ENCODE results near the gene FHIT.
"Not testable (repeated sequence)": the region's sequence is repeated elsewhere in the genome, so short reads cannot be mapped to it uniquely, and the experiment has no call there.

The FHIT gene

GRCh38 chr3:61200270-61200669 is 51.0 kb downstream of the FHIT start:
- Histone ChIP-seq H3K36me3 (replicated peaks; ENCODE audit: low read depth, low read length) (no peaks in the 10 kb centered on the region), H3K4me1 (ENCODE audit: low read length) (peaks cover under 1% of the 10 kb centered on the region; the same call in 1 of the 2 replicates), H3K79me2 (ENCODE audit: low read length) (no peaks in the 10 kb centered on the region), H3K4me2 (ENCODE audit: low read length) (no peak overlapping the region), H4K20me1 (ENCODE audit: insufficient read depth, low read length) (no peaks in the 10 kb centered on the region), H3K4me3 (ENCODE audit: low read length) (no peak overlapping the region), H3K9me3 (ENCODE audit: insufficient read depth, low read length) (no peaks in the 10 kb centered on the region), H3K27ac (ENCODE audit: low read length) (no peak overlapping the region), H3K9ac (ENCODE audit: low read length) (no peak overlapping the region), H3K27me3 (ENCODE audit: low read depth, low read length) (no peaks in the 10 kb centered on the region), H2AFZ (ENCODE audit: low read depth, low read length) (no peak overlapping the region)
- TF ChIP-seq, protein P1, sequence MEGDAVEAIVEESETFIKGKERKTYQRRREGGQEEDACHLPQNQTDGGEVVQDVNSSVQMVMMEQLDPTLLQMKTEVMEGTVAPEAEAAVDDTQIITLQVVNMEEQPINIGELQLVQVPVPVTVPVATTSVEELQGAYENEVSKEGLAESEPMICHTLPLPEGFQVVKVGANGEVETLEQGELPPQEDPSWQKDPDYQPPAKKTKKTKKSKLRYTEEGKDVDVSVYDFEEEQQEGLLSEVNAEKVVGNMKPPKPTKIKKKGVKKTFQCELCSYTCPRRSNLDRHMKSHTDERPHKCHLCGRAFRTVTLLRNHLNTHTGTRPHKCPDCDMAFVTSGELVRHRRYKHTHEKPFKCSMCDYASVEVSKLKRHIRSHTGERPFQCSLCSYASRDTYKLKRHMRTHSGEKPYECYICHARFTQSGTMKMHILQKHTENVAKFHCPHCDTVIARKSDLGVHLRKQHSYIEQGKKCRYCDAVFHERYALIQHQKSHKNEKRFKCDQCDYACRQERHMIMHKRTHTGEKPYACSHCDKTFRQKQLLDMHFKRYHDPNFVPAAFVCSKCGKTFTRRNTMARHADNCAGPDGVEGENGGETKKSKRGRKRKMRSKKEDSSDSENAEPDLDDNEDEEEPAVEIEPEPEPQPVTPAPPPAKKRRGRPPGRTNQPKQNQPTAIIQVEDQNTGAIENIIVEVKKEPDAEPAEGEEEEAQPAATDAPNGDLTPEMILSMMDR (IDR thresholded peaks at IDR 0.05; ENCODE audit: low read depth, low read length): no peak
- no peak for TF ChIP-seq EZH2phosphoT487 (IDR thresholded peaks at IDR 0.05; ENCODE audit: low read depth)

- no peaks in the 10 kb centered on the region for H3K9me3 ChIP-seq (ENCODE audit: insufficient read depth, low read length)
Measured at GRCh38 chr3:61199843-61200242, 51.4 kb downstream of the FHIT start.

GRCh38 chr3:61194892-61195538 is 56.2 kb downstream of the FHIT start:
- H3K4me3 ChIP-seq (ENCODE audit: low read length): no peak overlapping the region

More at GRCh38 chr3:61199843-61200242, 51.4 kb downstream of the FHIT start:
- no peak overlapping the region for H3K4me2 ChIP-seq (ENCODE audit: low read length)
- TF ChIP-seq EZH2phosphoT487 (IDR thresholded peaks at IDR 0.05; ENCODE audit: low read depth): no peak
- TF ChIP-seq, protein P1 (IDR thresholded peaks at IDR 0.05; ENCODE audit: low read depth, low read length): no peak
- H4K20me1 ChIP-seq (ENCODE audit: insufficient read depth, low read length): no peaks in the 10 kb centered on the region
- H3K79me2 ChIP-seq (ENCODE audit: low read length): no peaks in the 10 kb centered on the region
- no peaks in the 10 kb centered on the region for H3K36me3 ChIP-seq (replicated peaks; ENCODE audit: low read depth, low read length)
- H2AFZ ChIP-seq (ENCODE audit: low read depth, low read length): no peak overlapping the region
- no peak overlapping the region for H3K9ac ChIP-seq (ENCODE audit: low read length)
- H3K4me1 ChIP-seq (ENCODE audit: low read length): peaks cover 5% of the 10 kb centered on the region
- H3K27me3 ChIP-seq (ENCODE audit: low read depth, low read length): no peaks in the 10 kb centered on the region
- H3K4me3 ChIP-seq (ENCODE audit: low read length): no peak overlapping the region
- no peak overlapping the region for H3K27ac ChIP-seq (ENCODE audit: low read length)

DNA sequence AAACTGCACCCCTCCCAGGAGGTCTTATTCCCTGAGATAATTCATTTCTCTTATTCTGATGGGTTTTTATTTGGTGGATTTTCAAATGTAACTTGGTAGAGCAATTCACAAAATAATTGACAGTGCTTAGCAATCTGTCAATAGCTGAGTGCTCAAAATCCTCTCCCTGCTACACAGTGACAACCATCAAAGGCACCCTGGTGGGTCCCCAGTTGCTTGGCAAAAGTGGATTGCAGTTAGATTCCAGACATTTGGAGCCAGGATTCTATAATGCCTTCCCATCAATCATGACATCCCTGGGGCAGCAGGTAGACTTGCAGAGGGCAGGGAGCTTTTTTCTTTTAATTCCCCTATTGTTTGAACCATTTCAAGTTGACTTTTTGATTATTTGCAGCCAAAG is 59.0 kb downstream of the FHIT start:
- TF ChIP-seq, protein P1 (IDR thresholded peaks at IDR 0.05; ENCODE audit: low read depth, low read length): no peak
- no peak for TF ChIP-seq EZH2phosphoT487 (IDR thresholded peaks at IDR 0.05; ENCODE audit: low read depth)
- no peak overlapping the region for H3K4me2 ChIP-seq (ENCODE audit: low read length)
- H3K79me2 ChIP-seq (ENCODE audit: low read length): no peaks in the 10 kb centered on the region
- H4K20me1 ChIP-seq (ENCODE audit: insufficient read depth, low read length): no peaks in the 10 kb centered on the region
- H3K4me3 ChIP-seq (ENCODE audit: low read length): no peak overlapping the region
- peaks cover 8% of the 10 kb centered on the region for H3K4me1 ChIP-seq (ENCODE audit: low read length)
- peaks cover 3% of the 10 kb centered on the region for H3K36me3 ChIP-seq (replicated peaks; ENCODE audit: low read depth, low read length)
- no peaks in the 10 kb centered on the region for H3K9me3 ChIP-seq (ENCODE audit: insufficient read depth, low read length)
- no peaks in the 10 kb centered on the region for H3K27me3 ChIP-seq (ENCODE audit: low read depth, low read length)
- no peak overlapping the region for H3K27ac ChIP-seq (ENCODE audit: low read length)
- no peak overlapping the region for H2AFZ ChIP-seq (ENCODE audit: low read depth, low read length)
- H3K9ac ChIP-seq (ENCODE audit: low read length): no peak overlapping the region

More at GRCh38 chr3:61194892-61195538, 56.2 kb downstream of the FHIT start:
- H3K27me3 ChIP-seq (ENCODE audit: low read depth, low read length): no peaks in the 10 kb centered on the region
- no peak overlapping the region for H3K27ac ChIP-seq (ENCODE audit: low read length)
- no peaks in the 10 kb centered on the region for H3K79me2 ChIP-seq (ENCODE audit: low read length)
- H3K9me3 ChIP-seq (ENCODE audit: insufficient read depth, low read length): no peaks in the 10 kb centered on the region
- H3K9ac ChIP-seq (ENCODE audit: low read length): no peak overlapping the region
- H3K4me2 ChIP-seq (ENCODE audit: low read length): no peak overlapping the region
- TF ChIP-seq, protein P1 (IDR thresholded peaks at IDR 0.05; ENCODE audit: low read depth, low read length): no peak
- H3K36me3 ChIP-seq (replicated peaks; ENCODE audit: low read depth, low read length): peaks cover 3% of the 10 kb centered on the region
- H3K4me1 ChIP-seq (ENCODE audit: low read length): peaks cover 8% of the 10 kb centered on the region
- H4K20me1 ChIP-seq (ENCODE audit: insufficient read depth, low read length): no peaks in the 10 kb centered on the region
- no peak overlapping the region for H2AFZ ChIP-seq (ENCODE audit: low read depth, low read length)

GRCh38 chr3:61190205-61190604 is 61.0 kb downstream of the FHIT start:
- H3K9me3 ChIP-seq (ENCODE audit: insufficient read depth, low read length); H2AFZ ChIP-seq (ENCODE audit: low read depth, low read length); H4K20me1 ChIP-seq (ENCODE audit: insufficient read depth, low read length); H3K9ac ChIP-seq (ENCODE audit: low read length); H3K4me1 ChIP-seq (ENCODE audit: low read length); H3K4me3 ChIP-seq (ENCODE audit: low read length); H3K36me3 ChIP-seq (replicated peaks; ENCODE audit: low read depth, low read length); H3K79me2 ChIP-seq (ENCODE audit: low read length); H3K4me2 ChIP-seq (ENCODE audit: low read length); H3K27ac ChIP-seq (ENCODE audit: low read length); H3K27me3 ChIP-seq (ENCODE audit: low read depth, low read length): not testable (repeated sequence)
